ENCODE results near the gene ANGPTL8. TPM values are rescaled to one million over a fixed set of nuclear protein-coding genes. Genes with fewer than 3 reads are reported as not detected.

Gene ANGPTL8
- total RNA-seq, 1 experiment from 2014 or later: not detected

DNA sequence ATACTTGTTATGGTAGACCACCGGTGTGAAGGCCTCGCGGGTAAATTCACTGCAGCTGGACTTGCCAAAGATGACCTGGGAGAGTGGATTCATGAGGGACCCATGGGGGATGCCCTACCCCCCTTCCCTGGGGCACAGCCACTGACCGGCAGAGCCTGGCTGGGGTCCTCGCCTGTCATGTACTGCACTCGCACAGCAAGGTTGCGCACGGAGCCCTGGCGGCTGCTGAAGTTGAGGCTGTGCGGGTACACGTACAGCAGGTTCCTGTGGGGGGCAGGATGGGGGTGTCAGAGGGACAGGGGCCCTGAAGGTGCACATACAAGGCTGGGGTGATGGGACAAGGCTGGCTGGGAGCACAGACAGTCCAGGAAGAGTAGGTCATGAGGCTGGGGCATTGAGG, 1.4 kb upstream of the ANGPTL8 start (continued):
- TF ChIP-seq, protein P1, sequence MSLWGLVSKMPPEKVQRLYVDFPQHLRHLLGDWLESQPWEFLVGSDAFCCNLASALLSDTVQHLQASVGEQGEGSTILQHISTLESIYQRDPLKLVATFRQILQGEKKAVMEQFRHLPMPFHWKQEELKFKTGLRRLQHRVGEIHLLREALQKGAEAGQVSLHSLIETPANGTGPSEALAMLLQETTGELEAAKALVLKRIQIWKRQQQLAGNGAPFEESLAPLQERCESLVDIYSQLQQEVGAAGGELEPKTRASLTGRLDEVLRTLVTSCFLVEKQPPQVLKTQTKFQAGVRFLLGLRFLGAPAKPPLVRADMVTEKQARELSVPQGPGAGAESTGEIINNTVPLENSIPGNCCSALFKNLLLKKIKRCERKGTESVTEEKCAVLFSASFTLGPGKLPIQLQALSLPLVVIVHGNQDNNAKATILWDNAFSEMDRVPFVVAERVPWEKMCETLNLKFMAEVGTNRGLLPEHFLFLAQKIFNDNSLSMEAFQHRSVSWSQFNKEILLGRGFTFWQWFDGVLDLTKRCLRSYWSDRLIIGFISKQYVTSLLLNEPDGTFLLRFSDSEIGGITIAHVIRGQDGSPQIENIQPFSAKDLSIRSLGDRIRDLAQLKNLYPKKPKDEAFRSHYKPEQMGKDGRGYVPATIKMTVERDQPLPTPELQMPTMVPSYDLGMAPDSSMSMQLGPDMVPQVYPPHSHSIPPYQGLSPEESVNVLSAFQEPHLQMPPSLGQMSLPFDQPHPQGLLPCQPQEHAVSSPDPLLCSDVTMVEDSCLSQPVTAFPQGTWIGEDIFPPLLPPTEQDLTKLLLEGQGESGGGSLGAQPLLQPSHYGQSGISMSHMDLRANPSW (CRISPR knock-in tag; conservative IDR thresholded peaks at IDR 0.05; ENCODE audit: low read depth): no peak
- TF ChIP-seq, protein P2, sequence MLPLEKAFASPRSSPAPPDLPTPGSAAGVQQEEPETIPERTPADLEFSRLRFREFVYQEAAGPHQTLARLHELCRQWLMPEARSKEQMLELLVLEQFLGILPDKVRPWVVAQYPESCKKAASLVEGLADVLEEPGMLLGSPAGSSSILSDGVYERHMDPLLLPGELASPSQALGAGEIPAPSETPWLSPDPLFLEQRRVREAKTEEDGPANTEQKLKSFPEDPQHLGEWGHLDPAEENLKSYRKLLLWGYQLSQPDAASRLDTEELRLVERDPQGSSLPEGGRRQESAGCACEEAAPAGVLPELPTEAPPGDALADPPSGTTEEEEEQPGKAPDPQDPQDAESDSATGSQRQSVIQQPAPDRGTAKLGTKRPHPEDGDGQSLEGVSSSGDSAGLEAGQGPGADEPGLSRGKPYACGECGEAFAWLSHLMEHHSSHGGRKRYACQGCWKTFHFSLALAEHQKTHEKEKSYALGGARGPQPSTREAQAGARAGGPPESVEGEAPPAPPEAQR (CRISPR knock-in tag; IDR thresholded peaks at IDR 0.05): no peak
- TF ChIP-seq GTF2I (CRISPR knock-in tag; conservative IDR thresholded peaks at IDR 0.05) (no peak), NR1H2 (CRISPR knock-in tag; IDR thresholded peaks at IDR 0.05) (no peak), SP1 (CRISPR knock-in tag; conservative IDR thresholded peaks at IDR 0.05) (no peak), IRF1 (CRISPR knock-in tag; IDR thresholded peaks at IDR 0.05) (no peak), NR2C2 (CRISPR knock-in tag; IDR thresholded peaks at IDR 0.05) (no peak), GRHL2 (CRISPR knock-in tag; IDR thresholded peaks at IDR 0.05; ENCODE audit: insufficient replicate concordance, severe bottlenecking) (no peak)
- TF ChIP-seq, protein P3, sequence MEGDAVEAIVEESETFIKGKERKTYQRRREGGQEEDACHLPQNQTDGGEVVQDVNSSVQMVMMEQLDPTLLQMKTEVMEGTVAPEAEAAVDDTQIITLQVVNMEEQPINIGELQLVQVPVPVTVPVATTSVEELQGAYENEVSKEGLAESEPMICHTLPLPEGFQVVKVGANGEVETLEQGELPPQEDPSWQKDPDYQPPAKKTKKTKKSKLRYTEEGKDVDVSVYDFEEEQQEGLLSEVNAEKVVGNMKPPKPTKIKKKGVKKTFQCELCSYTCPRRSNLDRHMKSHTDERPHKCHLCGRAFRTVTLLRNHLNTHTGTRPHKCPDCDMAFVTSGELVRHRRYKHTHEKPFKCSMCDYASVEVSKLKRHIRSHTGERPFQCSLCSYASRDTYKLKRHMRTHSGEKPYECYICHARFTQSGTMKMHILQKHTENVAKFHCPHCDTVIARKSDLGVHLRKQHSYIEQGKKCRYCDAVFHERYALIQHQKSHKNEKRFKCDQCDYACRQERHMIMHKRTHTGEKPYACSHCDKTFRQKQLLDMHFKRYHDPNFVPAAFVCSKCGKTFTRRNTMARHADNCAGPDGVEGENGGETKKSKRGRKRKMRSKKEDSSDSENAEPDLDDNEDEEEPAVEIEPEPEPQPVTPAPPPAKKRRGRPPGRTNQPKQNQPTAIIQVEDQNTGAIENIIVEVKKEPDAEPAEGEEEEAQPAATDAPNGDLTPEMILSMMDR (IDR thresholded peaks at IDR 0.05): no peak

DNA sequence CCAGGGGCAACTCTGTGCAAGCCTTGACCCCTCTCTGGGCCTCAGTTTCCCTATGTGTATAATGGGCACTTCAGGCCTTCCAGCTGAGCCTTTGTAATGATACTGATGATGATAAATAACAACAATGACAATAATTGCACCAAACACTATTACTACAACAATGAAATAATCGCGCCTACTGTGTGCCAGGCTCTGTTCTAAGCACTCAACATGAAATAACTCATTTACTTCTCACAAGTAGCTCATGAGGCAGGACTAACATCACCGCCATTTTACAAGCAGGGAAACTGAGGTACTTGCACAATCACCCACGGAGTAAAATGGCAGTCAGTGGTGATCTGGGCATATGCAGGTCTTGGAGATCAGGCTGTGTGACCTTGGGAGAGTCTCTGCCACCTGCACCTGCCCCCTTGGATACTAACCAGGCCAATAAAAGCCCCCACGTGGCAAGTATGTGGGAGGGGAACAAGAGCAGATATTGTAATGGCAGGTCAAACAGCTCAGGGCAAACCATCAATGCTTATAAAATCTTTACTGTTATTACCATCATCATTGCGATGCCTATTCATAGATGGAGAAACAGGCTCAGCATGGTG, 540 bp upstream of the ANGPTL8 start:
- TF ChIP-seq ATF6 (CRISPR knock-in tag; IDR thresholded peaks at IDR 0.05) (no peak), RORB (CRISPR knock-in tag; IDR thresholded peaks at IDR 0.05) (no peak)
- ChIA-PET CTCF (interaction anchor here (0.6 kb wide), 1 partner anchor 16 kb away, joined by 4 read pairs; no protein-coding TSS in a partner anchor), POLR2A (no interaction called here)
- Mint-ChIP-seq H3K27ac (0 out of 2 replicates have a peak overlapping the region, but pooled peaks have one; percentile 15), H3K4me1 (peaks cover 9% of the 10 kb centered on the region), H3K9me3 (0 out of 2 replicates have a peak, but pooled peaks cover 4% of the 10 kb centered on the region), H3K4me3 (no peak overlapping the region), H3K36me3 (peaks cover 29% of the 10 kb centered on the region), H3K27me3 (ENCODE audit: low read depth) (no peaks in the 10 kb centered on the region)
- DNase-seq (ENCODE audit: low spot score) (no peak), ATAC-seq (no peak)

GRCh38 chr19:11240008-11240444, 607 bp downstream of the ANGPTL8 start:
- POLR2A ChIA-PET: interaction anchor here (0.5 kb wide), 1 partner anchor 865 kb away, joined by 3 read pairs; no protein-coding TSS in a partner anchor

More at GRCh38 chr19:11240008-11240444, 607 bp downstream of the ANGPTL8 start:
- ATAC-seq: no peak
- DNase-seq (ENCODE audit: low spot score): no peak
- no peak overlapping the region for H3K27ac Mint-ChIP-seq
- TF ChIP-seq ZNF671 (CRISPR knock-in tag; IDR thresholded peaks at IDR 0.05) (no peak), NFYB (CRISPR knock-in tag; conservative IDR thresholded peaks at IDR 0.05; ENCODE audit: low read depth) (no peak)
- H3K4me3 Mint-ChIP-seq: no peak overlapping the region
- H3K9me3 Mint-ChIP-seq: 0 out of 2 replicates have a peak, but pooled peaks cover 4% of the 10 kb centered on the region
- CTCF ChIA-PET: no interaction called here
- peaks cover 29% of the 10 kb centered on the region for H3K36me3 Mint-ChIP-seq
- no peaks in the 10 kb centered on the region for H3K27me3 Mint-ChIP-seq (ENCODE audit: low read depth)
- H3K4me1 Mint-ChIP-seq: peaks cover 9% of the 10 kb centered on the region
